ENCODE data around the gene HEBP1.

HEBP1 gene

DNA sequence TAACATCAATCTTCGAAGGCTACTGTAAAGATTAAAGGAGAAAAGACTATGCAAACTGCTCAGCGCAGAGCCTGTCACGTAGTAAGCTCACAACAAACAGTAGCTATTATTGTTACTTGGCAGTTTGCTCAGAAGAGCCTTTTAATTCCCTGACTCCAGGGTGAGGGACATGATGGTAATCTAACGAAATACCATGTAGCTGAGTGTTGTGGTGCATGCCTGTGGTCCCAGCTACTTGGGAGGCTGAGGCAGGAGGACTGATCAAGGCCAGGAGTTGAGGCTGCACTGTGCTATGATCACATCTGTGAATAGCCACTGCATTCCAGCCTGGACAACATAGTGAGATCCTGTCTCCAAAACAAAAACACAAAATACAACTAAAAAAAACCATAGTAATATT is 22.8 kb downstream of the HEBP1 start:
- no peak overlapping the region for H3K4me3 ChIP-seq (ENCODE audit: control insufficient read depth, low read depth, low read length)
- DNase-seq (ENCODE audit: low read depth) = no peak
- TF ChIP-seq, protein P1, sequence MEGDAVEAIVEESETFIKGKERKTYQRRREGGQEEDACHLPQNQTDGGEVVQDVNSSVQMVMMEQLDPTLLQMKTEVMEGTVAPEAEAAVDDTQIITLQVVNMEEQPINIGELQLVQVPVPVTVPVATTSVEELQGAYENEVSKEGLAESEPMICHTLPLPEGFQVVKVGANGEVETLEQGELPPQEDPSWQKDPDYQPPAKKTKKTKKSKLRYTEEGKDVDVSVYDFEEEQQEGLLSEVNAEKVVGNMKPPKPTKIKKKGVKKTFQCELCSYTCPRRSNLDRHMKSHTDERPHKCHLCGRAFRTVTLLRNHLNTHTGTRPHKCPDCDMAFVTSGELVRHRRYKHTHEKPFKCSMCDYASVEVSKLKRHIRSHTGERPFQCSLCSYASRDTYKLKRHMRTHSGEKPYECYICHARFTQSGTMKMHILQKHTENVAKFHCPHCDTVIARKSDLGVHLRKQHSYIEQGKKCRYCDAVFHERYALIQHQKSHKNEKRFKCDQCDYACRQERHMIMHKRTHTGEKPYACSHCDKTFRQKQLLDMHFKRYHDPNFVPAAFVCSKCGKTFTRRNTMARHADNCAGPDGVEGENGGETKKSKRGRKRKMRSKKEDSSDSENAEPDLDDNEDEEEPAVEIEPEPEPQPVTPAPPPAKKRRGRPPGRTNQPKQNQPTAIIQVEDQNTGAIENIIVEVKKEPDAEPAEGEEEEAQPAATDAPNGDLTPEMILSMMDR (IDR thresholded peaks at IDR 0.05; ENCODE audit: control insufficient read depth, insufficient read depth, low read depth, low read length, missing control alignments) = no peak

GRCh38 chr12:12976366-12976765 is 23.7 kb downstream of the HEBP1 start:
- peak; percentile 93 for DNase-seq (ENCODE audit: low read depth)
- no peak overlapping the region for H3K4me3 ChIP-seq (ENCODE audit: control insufficient read depth, low read depth, low read length)
- TF ChIP-seq, protein P1 (IDR thresholded peaks at IDR 0.05; ENCODE audit: control insufficient read depth, insufficient read depth, low read depth, low read length, missing control alignments) = no peak

- TF ChIP-seq, protein P1 (IDR thresholded peaks at IDR 0.05; ENCODE audit: control insufficient read depth, insufficient read depth, low read depth, low read length, missing control alignments) = peak; percentile 76
- H3K4me3 ChIP-seq (ENCODE audit: control insufficient read depth, low read depth, low read length) = no peak overlapping the region
- DNase-seq (ENCODE audit: low read depth) = no peak
Observed at GRCh38 chr12:12975322-12976077, 24.6 kb downstream of the HEBP1 start.

GRCh38 chr12:12974211-12974610 is 25.9 kb downstream of the HEBP1 start:
- no peak for DNase-seq (ENCODE audit: low read depth)
- no peak overlapping the region for H3K4me3 ChIP-seq (ENCODE audit: control insufficient read depth, low read depth, low read length)
- TF ChIP-seq, protein P1 (IDR thresholded peaks at IDR 0.05; ENCODE audit: control insufficient read depth, insufficient read depth, low read depth, low read length, missing control alignments) = no peak

GRCh38 chr12:12973019-12973418 is 27.0 kb downstream of the HEBP1 start:
- TF ChIP-seq, protein P1 (IDR thresholded peaks at IDR 0.05; ENCODE audit: control insufficient read depth, insufficient read depth, low read depth, low read length, missing control alignments) = no peak
- DNase-seq (ENCODE audit: low read depth) = no peak
- no peak overlapping the region for H3K4me3 ChIP-seq (ENCODE audit: control insufficient read depth, low read depth, low read length)

- TF ChIP-seq, protein P1 (IDR thresholded peaks at IDR 0.05; ENCODE audit: control insufficient read depth, insufficient read depth, low read depth, low read length, missing control alignments) = no peak
- DNase-seq (ENCODE audit: low read depth) = no peak
- no peak overlapping the region for H3K4me3 ChIP-seq (ENCODE audit: control insufficient read depth, low read depth, low read length)
Observed at GRCh38 chr12:12965836-12966235, 34.2 kb downstream of the HEBP1 start.

Measured in AG09309 (cell line).